CD8-positive, alpha-beta memory T cell (primary cell): ENCODE results near the gene HACD1. TPM values are rescaled to one million over a fixed set of nuclear protein-coding genes. Genes with fewer than 3 reads are reported as not detected.

Experiments
- CTCF ChIA-PET: fragments of 350-600 bp; sonication (Branson Sonifier 250); formaldehyde crosslinking; loops from one replicate; lab custom pipeline; 2021; ENCODE audit warnings: antibody characterized with exemption; lab: Charles Lee
- POLR2A ChIA-PET: fragments of 350-600 bp; sonication (Branson Sonifier 250); formaldehyde crosslinking; loops from one replicate; lab custom pipeline; 2021; ENCODE audit warnings: antibody characterized with exemption; lab: Charles Lee
- DNase-seq, 5 donors: peaks; one replicate each; pipeline versions ENCODE4 v3.0.0 to v3.0.0-alpha.2; 2020 to 2022; ENCODE audit warnings: mixed read lengths in 1 of 5
- H3K27ac ChIP-seq: one replicate; pipeline ENCODE4 v1.7.0; 2013; ENCODE audit warnings: low read depth, mild to moderate bottlenecking, low read length, moderate library complexity
- H3K27me3 ChIP-seq: 2 replicates; pipeline ENCODE4 v1.7.0; 2013; ENCODE audit warnings: low read length, mild to moderate bottlenecking; ENCODE audit not compliant: insufficient read depth, poor library complexity, severe bottlenecking
- H3K36me3 ChIP-seq: 2 replicates; pipeline ENCODE4 v1.7.0; 2013; ENCODE audit warnings: mild to moderate bottlenecking, low read length, moderate library complexity; ENCODE audit not compliant: insufficient read depth
- H3K4me1 ChIP-seq: 2 replicates; pipeline ENCODE4 v1.7.0; 2013; ENCODE audit warnings: mild to moderate bottlenecking, low read length, moderate library complexity; ENCODE audit not compliant: insufficient read depth
- H3K4me3 ChIP-seq: 2 replicates; pipeline ENCODE4 v1.7.0; 2013; ENCODE audit warnings: mild to moderate bottlenecking, low read length
- H3K9me3 ChIP-seq: 2 replicates; pipeline ENCODE4 v1.7.0; 2013; ENCODE audit warnings: mild to moderate bottlenecking, low read length
- H3K27ac Mint-ChIP-seq, 8 donors: one replicate each; pipeline ENCODE4 v1.8.0; 2020 to 2021; ENCODE audit warnings: mixed read lengths in 8 of 8, mild to moderate bottlenecking in 6 of 8, inconsistent platforms in 3 of 8, moderate library complexity in 3 of 8
- H3K27me3 Mint-ChIP-seq, 2 donors: one replicate each; pipeline ENCODE4 v1.8.0; 2020 to 2021; ENCODE audit warnings: mixed read lengths in 2 of 2, mild to moderate bottlenecking in 1 of 2, moderate library complexity in 1 of 2
- H3K36me3 Mint-ChIP-seq, 3 donors: one replicate each; pipeline ENCODE4 v1.8.0; 2020 to 2021; ENCODE audit warnings: mixed read lengths in 3 of 3, inconsistent platforms in 1 of 3, mild to moderate bottlenecking in 1 of 3
- H3K4me1 Mint-ChIP-seq, 3 donors: one replicate each; pipeline ENCODE4 v1.8.0; 2020 to 2021; ENCODE audit warnings: mixed read lengths in 3 of 3, inconsistent platforms in 1 of 3, mild to moderate bottlenecking in 1 of 3
- H3K4me3 Mint-ChIP-seq, 7 donors: one replicate each; pipeline ENCODE4 v1.8.0; 2020 to 2021; ENCODE audit warnings: mixed read lengths in 7 of 7, mild to moderate bottlenecking in 6 of 7, moderate library complexity in 4 of 7, inconsistent platforms in 2 of 7
- H3K9me3 Mint-ChIP-seq, 5 donors: one replicate each; pipeline ENCODE4 v1.8.0; 2020 to 2022; ENCODE audit warnings: mixed read lengths in 5 of 5, mild to moderate bottlenecking in 3 of 5, moderate library complexity in 2 of 5, inconsistent platforms in 1 of 5
- polyA plus RNA-seq: library from polyadenylated mRNA; unstranded; fragments of 300-500 nt; fragmentation: Illumina TruSeq; gene quantifications from one replicate; pipeline ENCODE4 v1.2.3, GENCODE V29; 2021
- total RNA-seq, 2 experiments: library from RNA; stranded (reverse); gene quantifications; one replicate each; pipeline ENCODE4 v1.2.3, GENCODE V29; 2021

The HACD1 gene
- total and polyA plus RNA-seq, 3 experiments from 2014 or later = 1.1 to 2.2 (median 1.9) TPM

- Histone ChIP-seq H3K27me3 (no peaks in the 10 kb centered on the region), H3K4me3 (no peak overlapping the region), H3K9me3 (no peaks in the 10 kb centered on the region), H3K36me3 (no peaks in the 10 kb centered on the region), H3K27ac (peak overlapping the region; percentile 32), H3K4me1 (peaks cover 9% of the 10 kb centered on the region)
- no peak for DNase-seq
- Mint-ChIP-seq H3K4me3 (peak overlapping the region in 2 of 7 donors; percentile 25 to 35), H3K27me3 (peaks cover 0 to 1% of the 10 kb centered on the region in 2 donors), H3K27ac (peak overlapping the region in 2 of 8 donors; percentile 3 to 8), H3K9me3 (peaks cover 2 to 11% (median 7%) of the 10 kb centered on the region in 5 donors), H3K36me3 (peaks cover 20 to 35% (median 26%) of the 10 kb centered on the region in 3 donors), H3K4me1 (peaks cover 52 to 83% (median 73%) of the 10 kb centered on the region in 3 donors)
- CTCF ChIA-PET = no interaction called here
- POLR2A ChIA-PET = no interaction called here
These were observed 39.9 kb upstream of the HACD1 start for GRCh38 chr10:17657103-17657500.

- no peaks in the 10 kb centered on the region for H3K36me3 ChIP-seq
- DNase-seq = no peak
- ChIA-PET CTCF (no interaction called here), POLR2A (interaction anchor here (1.2 kb wide), 1 partner anchor 12 kb away, joined by 3 read pairs; the partner anchor contains the start of gene STAM)
- H3K27ac ChIP-seq = no peak overlapping the region
- peaks cover 23 to 32% (median 27%) of the 10 kb centered on the region in 3 donors for H3K36me3 Mint-ChIP-seq
- peaks cover 2 to 11% (median 7%) of the 10 kb centered on the region in 5 donors for H3K9me3 Mint-ChIP-seq
- H3K4me1 ChIP-seq = peaks cover 9% of the 10 kb centered on the region
- peaks cover 0 to 1% of the 10 kb centered on the region in 2 donors for H3K27me3 Mint-ChIP-seq
- no peaks in the 10 kb centered on the region for H3K27me3 ChIP-seq
- peaks cover 58 to 85% (median 78%) of the 10 kb centered on the region in 3 donors for H3K4me1 Mint-ChIP-seq
- H3K27ac Mint-ChIP-seq = peak overlapping the region in 3 of 8 donors; percentile 37 to 89 (median 67)
- no peaks in the 10 kb centered on the region for H3K9me3 ChIP-seq
- H3K4me3 Mint-ChIP-seq = peak overlapping the region in 2 of 7 donors; percentile 5 to 12
- H3K4me3 ChIP-seq = no peak overlapping the region
These were observed 38.5 kb upstream of the HACD1 start for GRCh38 chr10:17655567-17656146.

GRCh38 chr10:17655009-17655408, 37.8 kb upstream of the HACD1 start:
- H3K9me3 Mint-ChIP-seq = peaks cover 2 to 11% (median 7%) of the 10 kb centered on the region in 5 donors
- H3K27ac Mint-ChIP-seq = peak overlapping the region in 4 of 8 donors; percentile 35 to 67 (median 37)
- ChIA-PET CTCF (no interaction called here), POLR2A (interaction anchor here (1.2 kb wide), 1 partner anchor 11 kb away, joined by 3 read pairs; the partner anchor contains the start of gene STAM)
- Histone ChIP-seq H3K4me3 (no peak overlapping the region), H3K4me1 (peaks cover 14% of the 10 kb centered on the region), H3K27me3 (no peaks in the 10 kb centered on the region), H3K36me3 (no peaks in the 10 kb centered on the region), H3K9me3 (no peaks in the 10 kb centered on the region), H3K27ac (no peak overlapping the region)
- peak overlapping the region in 1 of 7 donors; percentile 1 for H3K4me3 Mint-ChIP-seq
- no peak for DNase-seq
- H3K36me3 Mint-ChIP-seq = peaks cover 23 to 32% (median 27%) of the 10 kb centered on the region in 3 donors
- peaks cover 63 to 91% (median 84%) of the 10 kb centered on the region in 3 donors for H3K4me1 Mint-ChIP-seq
- peaks cover 0 to 1% of the 10 kb centered on the region in 2 donors for H3K27me3 Mint-ChIP-seq

GRCh38 chr10:17652585-17652984, 35.4 kb upstream of the HACD1 start:
- H3K27ac Mint-ChIP-seq = peak overlapping the region in 1 of 8 donors; percentile 70
- H3K4me3 Mint-ChIP-seq = no peak overlapping the region
- CTCF ChIA-PET = no interaction called here
- H3K9me3 Mint-ChIP-seq = peaks cover 2 to 11% (median 7%) of the 10 kb centered on the region in 5 donors
- POLR2A ChIA-PET = interaction anchor here (1.4 kb wide), 1 partner anchor 9 kb away, joined by 7 read pairs; the partner anchor contains the start of gene STAM
- H3K9me3 ChIP-seq = no peaks in the 10 kb centered on the region
- H3K27me3 ChIP-seq = no peaks in the 10 kb centered on the region
- H3K27ac ChIP-seq = no peak overlapping the region
- H3K4me1 ChIP-seq = peaks cover 33% of the 10 kb centered on the region
- H3K4me3 ChIP-seq = no peak overlapping the region
- H3K36me3 Mint-ChIP-seq = peaks cover 22 to 38% (median 27%) of the 10 kb centered on the region in 3 donors
- peaks cover 0 to 3% of the 10 kb centered on the region in 2 donors for H3K27me3 Mint-ChIP-seq
- no peaks in the 10 kb centered on the region for H3K36me3 ChIP-seq
- DNase-seq = no peak
- peaks cover 69 to 95% (median 91%) of the 10 kb centered on the region in 3 donors for H3K4me1 Mint-ChIP-seq

- peaks cover 22 to 38% (median 27%) of the 10 kb centered on the region in 3 donors for H3K36me3 Mint-ChIP-seq
- H3K9me3 Mint-ChIP-seq = peaks cover 2 to 11% (median 7%) of the 10 kb centered on the region in 5 donors
- POLR2A ChIA-PET = no interaction called here
- peak overlapping the region in 1 of 7 donors; percentile 17 for H3K4me3 Mint-ChIP-seq
- peaks cover 66 to 95% (median 91%) of the 10 kb centered on the region in 3 donors for H3K4me1 Mint-ChIP-seq
- Histone ChIP-seq H3K9me3 (no peaks in the 10 kb centered on the region), H3K36me3 (no peaks in the 10 kb centered on the region), H3K27me3 (no peaks in the 10 kb centered on the region), H3K27ac (no peak overlapping the region), H3K4me1 (peaks cover 37% of the 10 kb centered on the region), H3K4me3 (no peak overlapping the region)
- peak overlapping the region in 4 of 8 donors; percentile 7 to 73 (median 37) for H3K27ac Mint-ChIP-seq
- CTCF ChIA-PET = no interaction called here
- H3K27me3 Mint-ChIP-seq = peaks cover 0 to 1% of the 10 kb centered on the region in 2 donors
- no peak for DNase-seq
These were observed 34.7 kb upstream of the HACD1 start for GRCh38 chr10:17651896-17652295.

- H3K9me3 ChIP-seq = no peaks in the 10 kb centered on the region
- H3K36me3 ChIP-seq = no peaks in the 10 kb centered on the region
- DNase-seq = no peak
- H3K4me1 ChIP-seq = peaks cover 43% of the 10 kb centered on the region
- peaks cover 67 to 93% (median 92%) of the 10 kb centered on the region in 3 donors for H3K4me1 Mint-ChIP-seq
- H3K27ac ChIP-seq = no peak overlapping the region
- H3K9me3 Mint-ChIP-seq = peaks cover 2 to 9% (median 7%) of the 10 kb centered on the region in 5 donors
- H3K27me3 Mint-ChIP-seq = peaks cover 0 to 1% of the 10 kb centered on the region in 2 donors
- CTCF ChIA-PET = interaction anchor here (1.4 kb wide), 1 partner anchor 9 kb away, joined by 3 read pairs; no protein-coding TSS in a partner anchor
- H3K27me3 ChIP-seq = no peaks in the 10 kb centered on the region
- POLR2A ChIA-PET = no interaction called here
- no peak overlapping the region for H3K4me3 ChIP-seq
- H3K27ac Mint-ChIP-seq = peak overlapping the region in 5 of 8 donors; percentile 32 to 61 (median 51)
- H3K36me3 Mint-ChIP-seq = peaks cover 19 to 35% (median 24%) of the 10 kb centered on the region in 3 donors
- peak overlapping the region in 1 of 7 donors; percentile 19 for H3K4me3 Mint-ChIP-seq
These were observed 33.2 kb upstream of the HACD1 start for GRCh38 chr10:17650416-17650815.

GRCh38 chr10:17649836-17650235, 32.7 kb upstream of the HACD1 start:
- Histone ChIP-seq H3K36me3 (no peaks in the 10 kb centered on the region), H3K27ac (no peak overlapping the region), H3K4me1 (peaks cover 49% of the 10 kb centered on the region), H3K4me3 (no peak overlapping the region), H3K9me3 (no peaks in the 10 kb centered on the region), H3K27me3 (no peaks in the 10 kb centered on the region)
- ChIA-PET POLR2A (no interaction called here), CTCF (interaction anchor here (1.4 kb wide), 1 partner anchor 9 kb away, joined by 3 read pairs; no protein-coding TSS in a partner anchor)
- H3K36me3 Mint-ChIP-seq = peaks cover 16 to 35% (median 24%) of the 10 kb centered on the region in 3 donors
- peaks cover 66 to 93% (median 92%) of the 10 kb centered on the region in 3 donors for H3K4me1 Mint-ChIP-seq
- H3K27me3 Mint-ChIP-seq = peaks cover 0 to 1% of the 10 kb centered on the region in 2 donors
- no peak for DNase-seq
- H3K9me3 Mint-ChIP-seq = peaks cover 2 to 9% (median 7%) of the 10 kb centered on the region in 5 donors
- peak overlapping the region in 3 of 8 donors; percentile 22 to 68 (median 32) for H3K27ac Mint-ChIP-seq
- no peak overlapping the region for H3K4me3 Mint-ChIP-seq
